GM12891 (cell line): ENCODE results near the gene VIL1.

Experiments
- PAX5 ChIP-seq: IDR thresholded peaks from 2 replicates; pipeline ENCODE4 v1.6.1; 2011; ENCODE audit warnings: low read length, moderate library complexity, mild to moderate bottlenecking; ENCODE audit not compliant: insufficient read depth, severe bottlenecking
- POLR2A ChIP-seq: IDR thresholded peaks from 2 replicates; pipeline ENCODE4 v1.6.1; 2011; ENCODE audit warnings: low read depth, low read length, control low read depth
- POLR2AphosphoS5 ChIP-seq: IDR thresholded peaks from 2 replicates; pipeline ENCODE4 v1.6.1; 2011; ENCODE audit warnings: low read depth, low read length, control low read depth
- POU2F2 ChIP-seq: IDR thresholded peaks from 2 replicates; pipeline ENCODE4 v1.6.1; 2011; ENCODE audit warnings: low read depth, mild to moderate bottlenecking, control low read depth, low read length, moderate library complexity
- SPI1 ChIP-seq: IDR thresholded peaks from 2 replicates; pipeline ENCODE4 v1.6.1; 2011; ENCODE audit warnings: low read depth, low read length, control low read depth
- TAF1 ChIP-seq: IDR thresholded peaks from 2 replicates; pipeline ENCODE4 v1.6.1; 2011; ENCODE audit warnings: low read depth, low read length, control low read depth

- TF ChIP-seq POLR2A: no peak
- TF ChIP-seq POLR2AphosphoS5: no peak
- no peak for TF ChIP-seq SPI1
- no peak for TF ChIP-seq PAX5
- TF ChIP-seq POU2F2: no peak
- no peak for TF ChIP-seq TAF1
Observed at GRCh38 chr2:218432676-218433365, 13.9 kb downstream of the VIL1 start.
